GM21528 (cell line): ENCODE results near the gene MRPL1.
"Not testable (repeated sequence)": the region's sequence is repeated elsewhere in the genome, so short reads cannot be mapped to it uniquely, and the experiment has no call there.

Experiments
- ATAC-seq: cut with Tn5 transposase; IDR thresholded peaks from one replicate; pipeline ENCODE4 v1.9.1; 2021; ENCODE audit warnings: mild to moderate bottlenecking, moderate library complexity; ENCODE audit not compliant: unreplicated experiment, low FRiP score

MRPL1 gene

DNA sequence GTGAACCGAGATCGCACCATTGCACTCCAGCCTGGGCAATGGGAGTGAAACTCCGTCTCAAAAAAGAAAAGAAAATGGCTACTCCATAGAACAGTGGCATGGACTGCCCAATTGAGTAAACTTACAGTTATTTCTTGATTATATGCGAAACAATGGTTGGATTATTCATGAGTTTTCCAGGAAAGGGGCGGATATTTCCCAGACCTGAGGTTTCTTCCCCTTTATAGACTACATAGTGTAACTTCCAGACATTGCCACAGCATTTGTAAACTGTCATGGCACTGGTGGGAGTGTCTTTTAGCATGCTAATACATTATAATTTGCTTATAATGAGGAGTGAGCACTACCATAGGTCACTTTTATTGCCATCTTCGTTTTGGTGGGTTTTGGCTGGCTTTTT lies 14.1 kb upstream of the MRPL1 start:
- no peak for ATAC-seq

DNA sequence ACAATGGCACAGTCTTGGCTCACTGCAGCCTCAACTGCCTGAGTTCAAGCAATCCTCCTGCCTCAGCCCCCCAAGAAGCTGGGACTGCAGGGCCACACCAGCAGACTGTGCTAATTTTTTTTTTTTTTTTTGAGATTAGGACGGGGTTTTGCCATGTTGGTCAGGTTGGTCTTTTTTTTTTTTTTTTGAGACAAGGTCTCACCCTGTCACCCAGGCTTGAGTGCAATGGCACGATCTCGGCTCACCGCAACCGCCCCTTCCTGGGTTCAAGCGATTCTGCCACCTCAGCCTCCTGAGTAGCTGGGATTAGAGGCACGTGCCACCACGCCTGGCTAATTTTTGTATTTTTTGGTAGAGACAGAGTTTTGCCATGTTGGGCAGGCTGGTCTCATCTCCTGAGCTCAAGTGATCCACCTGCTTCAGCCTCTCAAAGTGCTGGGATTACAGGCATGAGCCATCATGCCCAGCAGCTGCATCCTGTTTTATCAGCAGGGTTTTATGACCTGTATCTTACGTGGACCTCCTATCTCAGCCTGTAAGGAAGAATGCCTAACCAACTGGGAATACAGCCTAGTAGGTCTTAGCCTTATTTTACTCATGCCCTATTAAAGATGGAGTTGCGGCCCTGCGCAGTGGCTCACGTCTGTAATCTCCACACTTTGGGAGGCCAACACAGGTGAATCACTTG lies 13.2 kb upstream of the MRPL1 start:
- ATAC-seq, result no peak

DNA sequence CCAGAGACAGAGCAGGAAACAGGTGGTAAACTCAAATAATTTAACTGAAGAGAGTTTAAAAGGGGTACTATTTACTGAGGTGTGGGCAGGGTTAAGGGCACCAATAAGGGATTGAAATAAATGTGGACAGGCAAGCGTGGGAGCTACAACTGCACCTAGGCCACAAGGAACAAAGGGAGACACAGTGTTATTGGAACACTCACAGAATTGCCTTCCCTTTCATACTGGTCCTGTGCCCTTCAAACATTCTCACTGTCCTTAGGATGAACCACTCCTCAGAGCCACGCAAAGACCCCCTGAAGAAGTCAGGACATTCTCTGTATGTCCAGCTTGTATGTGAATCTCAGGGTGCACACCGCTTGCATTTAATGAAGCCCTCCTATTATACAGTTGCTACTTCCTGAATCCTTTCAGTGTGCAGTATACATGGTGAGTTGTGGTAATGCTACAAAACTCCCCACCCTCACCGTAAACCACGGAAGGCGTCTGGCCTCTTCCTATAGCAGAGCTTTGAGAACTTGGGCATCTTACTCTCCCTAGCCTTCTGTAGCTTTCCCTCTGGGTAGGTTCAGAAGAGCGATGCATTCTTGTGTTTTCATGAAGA lies 9.6 kb upstream of the MRPL1 start:
- peak; percentile 94 for ATAC-seq

DNA sequence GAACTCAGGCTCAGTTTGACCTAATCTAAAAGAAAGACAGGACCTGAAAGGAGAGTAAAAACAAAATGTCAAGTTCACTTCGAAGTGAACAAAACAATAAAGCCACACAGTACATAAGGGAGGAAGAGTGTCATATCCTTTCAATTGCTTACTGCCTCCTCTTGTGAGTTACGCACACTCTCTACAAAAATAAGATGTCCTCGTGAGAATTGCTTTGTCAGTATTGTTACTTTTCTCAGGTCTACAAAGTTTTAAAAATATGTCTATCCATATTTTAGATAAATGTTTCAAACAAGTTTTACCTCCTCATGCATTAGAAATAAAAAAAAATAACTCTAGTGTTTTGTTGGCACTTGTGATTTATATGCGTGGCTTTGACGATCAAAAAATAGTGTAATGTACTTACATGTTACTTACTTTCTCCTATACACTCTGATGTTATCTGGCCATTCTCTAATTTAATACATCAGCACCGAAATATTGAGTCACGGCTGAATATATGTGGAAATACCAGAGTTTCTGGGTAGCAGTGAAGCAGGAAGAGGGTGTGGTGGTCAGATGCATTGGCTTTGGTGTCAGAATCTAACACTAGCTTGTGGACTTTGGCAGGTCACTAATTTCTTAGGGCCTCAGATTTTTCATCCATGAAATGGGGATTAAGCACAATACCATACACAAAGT lies 8.1 kb upstream of the MRPL1 start:
- no peak for ATAC-seq

DNA sequence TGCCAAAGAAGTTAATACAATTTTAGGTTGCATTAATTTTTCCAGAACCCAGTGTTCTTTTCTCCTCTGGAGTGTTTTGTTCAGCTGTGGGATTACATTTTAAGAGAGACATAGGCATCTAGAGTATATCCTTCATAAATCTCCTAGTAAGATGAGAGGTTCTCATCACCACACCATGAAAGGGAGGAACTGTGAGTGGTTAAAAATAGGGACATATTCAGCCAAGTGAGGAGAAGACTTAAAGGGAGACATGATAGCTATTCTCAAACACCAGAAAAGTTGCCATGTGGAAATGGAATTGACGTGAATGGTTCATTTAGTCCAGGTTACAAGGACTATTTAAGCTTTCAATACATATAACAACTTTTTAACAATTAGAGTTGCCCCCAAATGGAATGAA lies 6.5 kb upstream of the MRPL1 start:
- no peak for ATAC-seq

DNA sequence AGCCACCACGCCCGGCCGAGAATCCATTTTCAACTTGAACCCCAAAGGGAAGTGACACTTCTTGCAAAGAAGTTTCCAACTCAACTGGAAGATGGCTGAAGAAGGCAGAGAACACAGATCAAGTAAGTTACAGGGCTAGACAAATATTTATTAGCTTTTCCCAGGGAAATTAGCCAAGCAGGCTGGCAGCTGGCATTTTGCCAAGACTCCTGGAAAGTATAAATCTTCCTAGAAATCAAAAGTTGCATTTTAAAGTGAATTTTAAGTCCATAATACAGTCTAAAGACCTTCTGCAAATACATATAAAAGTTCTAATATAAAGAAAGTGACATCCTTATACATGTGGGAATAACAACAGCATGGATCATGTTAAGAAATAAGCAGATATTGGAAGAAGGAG lies 3.4 kb upstream of the MRPL1 start:
- ATAC-seq, result no peak

DNA sequence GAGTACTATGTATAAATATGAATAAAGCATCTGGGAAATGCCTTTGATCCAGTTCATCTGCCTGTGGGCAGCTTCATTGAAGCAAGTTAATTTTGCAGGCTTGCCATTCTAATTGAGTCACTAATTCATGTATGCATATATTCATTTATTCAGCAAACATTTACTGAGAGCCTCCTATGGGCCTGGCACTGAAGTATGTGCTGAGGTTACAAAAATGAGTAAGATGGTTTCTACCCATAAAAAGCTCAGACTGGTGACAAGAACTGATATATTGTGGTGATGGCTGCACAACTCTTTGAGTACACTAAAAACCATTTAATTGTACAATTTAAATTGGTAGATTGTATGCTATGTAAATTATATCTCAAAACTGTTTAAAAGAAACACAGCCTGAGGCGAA lies 1.1 kb upstream of the MRPL1 start:
- no peak for ATAC-seq

DNA sequence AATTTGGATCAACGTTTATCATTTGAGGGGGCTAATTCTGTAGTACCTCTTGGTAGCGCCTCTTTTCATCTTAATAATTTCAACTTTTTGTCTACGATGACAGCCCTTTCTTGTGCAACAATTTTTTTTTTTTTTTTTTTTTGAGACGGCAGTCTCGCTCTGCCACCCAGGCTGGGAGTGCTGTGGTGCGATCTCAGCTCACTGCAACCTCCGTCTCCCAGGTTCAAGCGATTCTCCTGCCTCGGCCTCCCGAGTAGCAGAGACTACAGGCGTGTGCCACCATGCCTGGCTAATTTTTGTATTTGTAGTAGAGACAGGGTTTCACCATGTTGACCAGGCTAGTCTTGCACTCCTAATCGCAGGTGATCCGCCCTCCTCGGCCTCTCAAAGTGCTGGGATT lies 711 bp downstream of the MRPL1 start:
- not testable (repeated sequence) for ATAC-seq

DNA sequence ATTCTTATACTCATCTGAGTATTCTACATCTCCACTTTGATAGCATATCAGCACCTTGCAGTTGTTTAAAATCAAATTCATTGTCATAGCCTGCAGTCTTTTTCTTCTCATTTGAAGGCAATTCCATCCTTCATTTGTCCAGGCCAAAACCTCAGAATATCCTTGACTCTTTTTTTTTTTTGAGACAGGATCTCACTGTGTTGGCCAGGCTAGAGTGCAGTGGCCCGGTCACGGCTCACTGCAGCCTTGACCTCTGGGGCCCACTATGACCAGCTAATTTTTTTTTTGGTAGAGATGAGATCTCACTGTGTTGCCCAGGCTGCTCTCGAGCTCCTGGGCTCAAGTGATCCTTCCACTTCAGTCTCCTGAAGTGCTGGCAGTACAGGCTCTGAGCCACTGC lies 2.6 kb downstream of the MRPL1 start:
- ATAC-seq, result no peak

DNA sequence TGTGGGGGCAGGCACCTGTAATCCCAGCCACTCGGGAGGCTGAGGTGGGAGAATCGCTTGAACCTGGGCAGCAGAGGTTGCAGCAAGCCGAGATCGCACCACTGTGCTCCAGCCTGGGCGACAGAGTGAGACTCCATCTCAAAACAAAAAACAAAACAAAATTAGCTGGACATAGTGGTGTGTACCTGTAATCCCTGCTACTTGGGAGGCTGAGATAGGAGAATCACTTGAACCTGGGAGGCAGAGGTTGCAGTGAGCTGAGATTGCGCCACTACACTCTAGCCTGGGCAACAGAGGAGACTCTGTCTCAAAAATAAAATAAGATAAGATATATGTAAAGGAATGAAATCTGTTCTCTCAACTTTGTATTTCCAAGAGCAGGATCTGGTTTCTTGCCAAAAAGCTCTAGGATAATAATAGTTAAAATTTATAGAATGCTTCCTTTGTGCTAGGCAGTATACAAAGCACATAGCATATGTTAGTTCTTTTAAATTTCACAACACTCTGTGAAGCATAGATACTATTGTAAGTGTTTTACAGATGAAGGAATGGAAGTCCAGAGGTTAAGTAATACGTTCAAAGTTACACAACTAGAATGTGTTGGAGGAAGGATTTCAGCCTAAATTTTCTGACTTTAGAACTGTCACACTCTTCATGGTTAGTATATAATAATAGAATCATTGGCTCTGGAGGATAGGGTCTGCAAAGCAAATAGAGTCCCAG lies 10.3 kb downstream of the MRPL1 start:
- no peak for ATAC-seq

DNA sequence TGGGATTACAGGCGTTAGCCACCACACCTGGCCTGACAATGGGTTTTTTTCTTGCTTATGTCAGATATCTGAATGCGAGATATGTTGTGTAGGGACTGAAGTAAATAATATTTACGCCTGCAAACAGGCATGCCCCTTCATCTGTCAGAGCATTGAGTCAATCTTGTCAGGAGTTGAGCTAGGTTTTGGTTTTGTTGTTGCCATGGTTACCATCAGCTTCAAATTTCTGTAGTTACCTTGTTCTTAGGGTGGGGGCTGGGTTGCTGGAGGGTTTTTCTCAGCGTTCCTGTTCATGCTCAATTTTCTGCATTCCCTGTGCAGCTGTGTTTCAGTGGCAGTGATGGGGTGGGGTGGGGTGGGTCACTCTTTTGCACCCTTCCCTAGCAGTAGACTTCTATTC lies 14.5 kb downstream of the MRPL1 start:
- no peak for ATAC-seq

DNA sequence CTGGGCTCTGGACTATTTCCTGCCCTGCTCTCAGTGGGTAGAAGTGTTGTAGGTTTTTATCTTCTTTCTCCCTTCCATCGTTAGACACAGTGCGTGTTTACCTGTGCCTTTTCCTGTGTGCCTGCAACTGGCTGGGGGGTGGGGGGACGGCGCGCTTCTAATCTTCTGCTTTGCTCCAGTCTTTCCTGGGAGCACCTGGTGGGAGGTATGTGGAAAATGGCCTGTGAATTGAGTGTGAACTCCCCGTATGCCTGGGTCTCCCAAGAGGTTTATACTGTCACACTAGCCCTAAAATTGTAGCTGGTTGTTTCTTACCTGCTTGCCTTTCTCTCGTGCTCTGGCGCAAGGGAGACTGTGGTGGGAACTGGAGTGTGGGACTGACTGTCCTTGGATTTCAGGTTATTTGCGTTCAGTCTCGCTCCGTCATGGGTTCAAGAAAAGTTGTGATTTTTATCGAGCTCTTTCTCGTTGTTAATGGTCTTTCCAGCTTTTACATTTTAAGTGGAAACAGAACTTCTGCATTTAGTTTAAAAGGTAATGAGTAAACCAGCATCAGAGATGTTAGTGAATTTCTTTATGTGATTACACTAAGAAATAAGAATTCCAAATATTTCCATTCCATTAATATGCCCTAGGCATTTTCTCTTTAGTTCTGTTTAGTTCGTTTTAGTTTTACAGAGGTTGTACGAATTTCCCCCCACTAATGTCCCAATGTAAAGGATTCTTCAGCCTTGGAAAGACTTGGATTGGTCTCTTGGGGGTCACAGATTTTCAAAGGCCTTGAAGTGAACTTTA lies 15.3 kb downstream of the MRPL1 start:
- no peak for ATAC-seq

DNA sequence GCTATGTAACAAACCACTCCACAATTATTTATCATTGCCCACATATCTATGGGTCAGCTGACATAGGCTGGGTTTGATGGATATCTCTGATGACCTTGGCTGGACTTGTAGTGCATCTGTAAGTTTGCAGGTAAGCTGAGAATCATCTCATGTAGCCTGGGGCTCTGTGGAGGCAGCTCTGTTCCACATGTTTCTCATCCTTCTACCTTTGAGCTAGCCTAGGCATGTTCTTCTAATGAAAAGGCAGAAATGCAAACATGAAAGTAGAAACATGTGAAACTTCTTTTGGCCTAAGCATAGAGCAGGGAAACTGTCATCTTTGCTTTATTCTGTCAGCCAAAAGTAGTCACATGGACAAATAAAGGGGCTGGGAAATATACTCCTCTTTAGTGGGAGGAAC lies 18.2 kb downstream of the MRPL1 start:
- ATAC-seq, result no peak

DNA sequence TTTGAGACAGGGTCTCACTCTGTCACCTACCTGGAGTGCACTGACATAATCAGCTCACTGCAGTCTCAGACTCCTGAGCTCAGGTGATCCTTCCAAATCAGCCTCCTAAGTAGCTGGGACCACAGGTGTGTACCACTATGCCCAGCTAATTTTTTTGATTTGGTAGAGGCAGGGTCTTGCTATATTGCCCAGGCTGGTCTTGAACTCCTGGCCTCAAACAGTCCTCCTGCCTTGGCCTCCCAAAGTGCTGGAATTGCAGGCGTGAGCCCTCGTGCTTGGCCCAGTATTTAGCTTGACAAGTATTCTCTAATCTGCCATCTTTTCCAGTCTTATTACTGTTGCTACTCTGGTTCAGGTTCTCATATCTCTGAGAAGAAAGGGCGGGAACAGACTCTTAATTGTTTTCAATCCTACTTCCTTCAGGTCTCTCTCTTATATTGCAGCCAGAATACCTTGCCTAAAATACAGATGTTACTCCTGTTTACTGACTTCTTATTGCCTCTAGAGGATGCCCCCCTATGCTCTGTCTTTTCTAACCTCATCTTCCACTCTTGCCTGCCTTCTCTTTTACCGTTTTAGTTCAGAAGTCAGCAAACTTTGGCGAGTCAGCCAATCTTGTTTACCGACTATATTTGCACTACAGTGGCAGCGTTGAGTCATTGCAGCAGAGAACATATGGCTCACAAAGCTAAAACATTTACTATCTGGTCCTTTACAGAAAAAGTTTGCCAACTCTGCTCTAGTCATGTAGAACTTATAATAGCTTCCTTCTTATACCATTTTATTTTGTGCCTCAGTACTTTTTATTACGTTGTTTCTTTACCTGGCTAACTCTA lies 19.0 kb downstream of the MRPL1 start:
- no peak for ATAC-seq

DNA sequence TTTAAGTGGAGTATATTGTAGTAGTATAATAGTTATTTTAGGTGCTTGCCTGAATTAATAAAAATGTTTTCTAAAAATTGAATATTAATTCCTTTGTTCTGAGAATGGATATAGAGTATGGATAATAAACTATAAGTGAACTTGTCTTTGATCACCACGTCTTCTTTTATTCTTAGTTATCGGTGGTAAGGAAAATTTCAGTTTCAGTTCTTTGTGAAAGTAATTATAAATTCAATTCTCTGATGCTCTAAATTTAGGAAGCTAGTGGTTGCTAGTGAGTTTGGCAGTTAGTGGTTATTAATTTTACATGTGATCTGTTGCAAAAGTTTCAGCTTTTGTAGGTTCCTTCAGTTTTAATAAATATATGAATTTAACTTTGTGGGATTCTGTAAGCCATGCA lies 30.8 kb downstream of the MRPL1 start:
- no peak for ATAC-seq

DNA sequence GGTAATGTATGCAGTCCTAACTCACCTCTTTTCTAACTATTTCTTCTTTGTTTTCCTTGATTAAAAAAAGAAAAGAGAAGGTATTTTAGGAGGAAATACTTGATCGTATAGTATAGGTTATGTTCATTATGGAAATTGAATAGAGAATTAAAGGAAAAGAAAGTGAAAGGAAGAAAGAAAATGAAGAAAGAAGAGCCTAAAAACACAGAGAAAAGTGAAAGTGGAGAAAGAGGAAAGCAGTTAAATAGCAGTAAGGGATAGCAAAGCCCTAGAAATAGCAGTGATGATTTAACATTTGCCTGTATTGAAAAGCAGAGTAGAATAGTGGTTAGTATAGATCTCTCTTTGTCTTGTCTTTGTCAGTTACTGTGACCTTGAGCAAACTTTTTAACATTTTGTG lies 37.0 kb downstream of the MRPL1 start:
- no peak for ATAC-seq

DNA sequence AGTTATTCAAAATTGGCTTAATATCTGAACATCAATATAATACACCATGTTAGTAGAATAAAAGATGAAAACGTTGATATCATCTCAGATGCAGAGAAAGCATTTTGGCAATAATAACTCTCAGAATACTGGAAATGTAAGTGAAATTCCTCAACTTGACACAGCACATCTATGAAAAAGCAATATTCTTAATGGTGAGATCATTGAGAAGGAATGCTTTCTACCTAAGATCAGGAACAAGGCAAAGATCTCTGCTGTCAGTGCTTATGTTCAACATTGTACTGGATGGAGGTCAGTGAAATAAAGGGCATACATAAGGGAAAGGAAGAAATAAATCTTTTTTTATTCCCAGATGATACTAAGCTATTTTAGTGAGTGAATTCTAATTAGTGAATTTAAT lies 40.6 kb downstream of the MRPL1 start:
- no peak for ATAC-seq

DNA sequence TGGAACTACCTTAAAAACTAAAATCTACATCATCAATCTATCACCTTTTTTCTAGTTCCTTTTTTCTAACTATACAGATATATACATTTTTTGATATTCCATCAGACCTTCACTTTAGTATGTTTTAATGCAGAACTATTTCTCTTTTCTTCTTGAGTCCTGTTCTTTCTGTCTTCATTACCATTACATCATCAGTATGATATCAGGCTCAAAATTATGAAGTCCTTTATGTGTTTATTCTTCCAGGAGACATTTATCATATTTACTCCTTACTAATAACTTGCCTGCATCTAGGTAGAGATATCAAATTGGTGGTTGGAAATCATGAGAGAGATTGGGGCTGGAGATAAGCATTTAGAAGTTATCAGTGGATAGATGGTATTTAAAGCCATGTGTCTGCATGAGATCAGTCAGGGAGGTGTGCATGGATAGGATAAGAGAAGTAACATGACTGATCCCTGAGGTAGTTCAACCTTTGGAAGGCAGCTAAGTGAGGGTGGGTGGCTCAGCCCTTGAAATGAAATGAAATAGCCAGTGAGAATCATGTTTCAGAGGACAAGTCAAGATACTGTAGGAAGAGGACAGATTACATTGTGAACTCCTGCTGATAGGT lies 43.1 kb downstream of the MRPL1 start:
- ATAC-seq, result no peak

DNA sequence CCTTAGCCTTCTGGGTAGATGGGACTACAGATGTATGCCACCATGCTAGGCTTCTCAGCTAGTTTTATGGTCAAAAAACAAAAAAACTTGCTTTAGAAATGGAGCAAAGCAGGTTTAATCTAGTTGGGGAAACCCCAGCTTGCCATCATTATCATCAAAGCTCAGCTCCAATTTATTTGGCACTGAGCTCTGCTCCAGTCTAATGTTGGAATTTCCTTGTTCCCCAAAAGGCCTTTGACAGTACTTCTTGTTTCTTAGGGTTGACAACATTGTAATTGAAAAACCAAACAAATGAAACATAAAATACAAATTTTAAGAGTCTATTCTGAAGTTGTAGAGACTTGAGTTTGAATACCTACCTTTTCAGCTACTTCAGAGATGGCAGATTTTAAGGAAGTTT lies 48.0 kb downstream of the MRPL1 start:
- ATAC-seq, result no peak
